Fibroblast of mammary gland (primary cell): Measurements from ENCODE around the gene EIPR1.

Experiments
- DNase-seq: peaks from one replicate; pipeline ENCODE4 v3.0.0-alpha.2; 2010; ENCODE audit warnings: low read depth
- H3K4me3 ChIP-seq: 2 replicates; pipeline ENCODE4 v1.5.1; 2011; ENCODE audit warnings: low read depth, mild to moderate bottlenecking, low read length, moderate library complexity; ENCODE audit not compliant: control insufficient read depth
- CTCF ChIP-seq: conservative IDR thresholded peaks from 2 replicates; pipeline ENCODE4 v1.5.1; 2011; ENCODE audit warnings: low read depth, low read length, inconsistent platforms; ENCODE audit not compliant: control insufficient read depth, insufficient read depth

EIPR1 gene

GRCh38 chr2:3338340-3338739 is 39.3 kb downstream of the EIPR1 start:
- no peak for DNase-seq
- H3K4me3 ChIP-seq, result no peak overlapping the region
- no peak for TF ChIP-seq CTCF

GRCh38 chr2:3336844-3337243 is 40.8 kb downstream of the EIPR1 start:
- H3K4me3 ChIP-seq, result no peak overlapping the region

DNA sequence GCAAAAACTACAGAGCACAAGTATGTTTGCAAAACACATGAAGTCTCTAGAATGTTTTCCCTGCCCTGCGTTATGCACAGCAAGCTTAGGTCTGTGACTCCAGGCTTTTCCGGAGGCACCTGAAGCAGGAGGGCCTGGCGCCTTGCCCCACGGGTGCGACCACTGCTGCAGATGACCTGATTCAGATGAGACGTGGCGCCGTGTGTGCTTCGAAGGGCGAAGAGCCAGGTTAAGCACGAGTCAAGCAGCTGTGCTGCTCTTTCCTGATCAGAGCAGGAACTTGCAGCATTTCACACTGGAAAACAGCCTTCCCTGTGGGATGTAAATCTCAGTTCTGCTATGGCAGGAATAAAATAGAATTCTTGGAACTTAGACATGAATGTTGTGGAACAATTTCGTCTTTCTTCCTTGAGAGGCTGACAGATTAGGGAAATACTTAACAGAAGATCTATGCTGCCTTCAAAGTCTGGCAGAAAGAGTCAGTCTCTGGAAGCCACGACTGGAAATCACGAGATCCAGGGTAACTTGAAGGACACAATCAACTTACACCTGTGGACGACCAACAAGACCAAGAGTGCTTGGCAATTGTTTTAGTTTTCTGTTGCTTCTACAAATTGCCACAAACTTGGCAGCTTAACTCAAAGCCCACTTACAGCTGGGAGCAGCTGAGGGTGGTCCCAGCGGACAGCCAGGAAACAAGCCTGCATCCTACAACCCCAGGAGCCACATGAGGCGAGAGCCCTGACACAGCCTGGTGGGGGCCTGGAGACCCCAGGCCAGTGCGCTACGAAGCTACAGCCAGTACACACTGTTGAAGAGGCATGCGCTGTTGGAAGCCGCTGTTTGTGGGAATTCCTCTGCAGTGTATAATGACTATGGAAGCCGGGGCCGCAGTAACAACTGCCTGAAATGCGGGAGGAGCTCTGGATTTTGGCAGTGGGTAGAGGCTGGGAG is 42.9 kb downstream of the EIPR1 start:
- peak; percentile 18 for DNase-seq
- H3K4me3 ChIP-seq, result no peak overlapping the region
- no peak for TF ChIP-seq CTCF

More at GRCh38 chr2:3336844-3337243, 40.8 kb downstream of the EIPR1 start:
- no peak for DNase-seq
- TF ChIP-seq CTCF, result no peak

- no peak for DNase-seq
- TF ChIP-seq CTCF, result no peak
- no peak overlapping the region for H3K4me3 ChIP-seq
These were observed 45.5 kb downstream of the EIPR1 start for GRCh38 chr2:3332133-3332532.

- H3K4me3 ChIP-seq, result no peak overlapping the region
- no peak for TF ChIP-seq CTCF
These were observed 48.1 kb downstream of the EIPR1 start for GRCh38 chr2:3329491-3329890.

DNA sequence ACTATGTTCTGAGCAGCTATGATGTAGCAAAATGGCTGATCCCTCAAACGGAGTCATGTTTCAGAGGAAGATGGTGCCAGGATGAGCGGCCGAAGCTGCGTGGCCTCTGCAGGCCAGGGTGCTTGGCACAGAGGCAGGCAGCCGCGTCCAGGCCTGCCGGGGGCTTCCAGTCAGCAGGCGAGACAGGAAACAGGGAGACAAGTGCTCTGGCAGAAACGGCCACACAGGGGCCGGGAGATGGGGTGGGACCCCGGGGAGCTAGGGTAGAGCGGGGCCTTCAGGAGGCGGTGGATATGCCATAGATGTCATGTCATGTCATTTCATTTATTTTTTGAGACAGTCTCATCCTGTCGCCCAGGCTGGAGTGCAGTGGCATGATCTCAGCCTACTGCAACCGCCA is 50.7 kb downstream of the EIPR1 start:
- no peak for DNase-seq
- TF ChIP-seq CTCF, result no peak
- no peak overlapping the region for H3K4me3 ChIP-seq

More at GRCh38 chr2:3329491-3329890, 48.1 kb downstream of the EIPR1 start:
- no peak for DNase-seq
